NCI-H82 treated with DMSO at 0.1 percent for 48 hours (cell line): ENCODE data around the gene ELFN1.

Experiments used
- DNase-seq: peaks from one replicate; lab custom pipeline; 2025; ENCODE audit not compliant: unreplicated experiment; lab: John Stamatoyannopoulos, UW

Gene ELFN1

DNA sequence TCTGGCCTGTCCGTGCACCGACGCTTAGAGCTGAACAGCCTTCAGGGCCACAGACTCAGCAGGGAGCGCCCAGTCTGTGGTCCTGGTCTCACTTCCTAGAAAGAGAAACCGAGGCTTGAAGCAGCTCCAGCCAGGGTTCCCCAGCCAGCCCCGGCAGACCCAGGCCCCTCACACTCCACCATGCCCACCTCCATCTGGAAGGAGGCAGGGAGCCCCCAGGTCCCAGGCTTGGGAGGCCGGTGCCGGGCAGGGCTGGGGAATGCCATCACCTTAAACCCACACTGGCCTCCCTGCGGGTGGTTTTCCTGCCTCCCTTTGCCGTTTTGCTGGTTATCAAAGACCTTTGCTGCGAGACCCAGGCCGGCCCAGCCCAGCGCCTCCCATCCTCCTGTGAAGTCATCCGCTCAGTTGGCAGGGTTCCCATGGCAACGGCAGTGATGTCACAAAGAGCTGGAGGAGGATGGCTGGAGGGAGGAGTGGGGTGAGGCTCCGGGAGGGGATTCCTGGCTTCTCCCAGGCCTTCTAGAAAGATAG lies 24.0 kb downstream of the ELFN1 start:
- no peak for DNase-seq

DNA sequence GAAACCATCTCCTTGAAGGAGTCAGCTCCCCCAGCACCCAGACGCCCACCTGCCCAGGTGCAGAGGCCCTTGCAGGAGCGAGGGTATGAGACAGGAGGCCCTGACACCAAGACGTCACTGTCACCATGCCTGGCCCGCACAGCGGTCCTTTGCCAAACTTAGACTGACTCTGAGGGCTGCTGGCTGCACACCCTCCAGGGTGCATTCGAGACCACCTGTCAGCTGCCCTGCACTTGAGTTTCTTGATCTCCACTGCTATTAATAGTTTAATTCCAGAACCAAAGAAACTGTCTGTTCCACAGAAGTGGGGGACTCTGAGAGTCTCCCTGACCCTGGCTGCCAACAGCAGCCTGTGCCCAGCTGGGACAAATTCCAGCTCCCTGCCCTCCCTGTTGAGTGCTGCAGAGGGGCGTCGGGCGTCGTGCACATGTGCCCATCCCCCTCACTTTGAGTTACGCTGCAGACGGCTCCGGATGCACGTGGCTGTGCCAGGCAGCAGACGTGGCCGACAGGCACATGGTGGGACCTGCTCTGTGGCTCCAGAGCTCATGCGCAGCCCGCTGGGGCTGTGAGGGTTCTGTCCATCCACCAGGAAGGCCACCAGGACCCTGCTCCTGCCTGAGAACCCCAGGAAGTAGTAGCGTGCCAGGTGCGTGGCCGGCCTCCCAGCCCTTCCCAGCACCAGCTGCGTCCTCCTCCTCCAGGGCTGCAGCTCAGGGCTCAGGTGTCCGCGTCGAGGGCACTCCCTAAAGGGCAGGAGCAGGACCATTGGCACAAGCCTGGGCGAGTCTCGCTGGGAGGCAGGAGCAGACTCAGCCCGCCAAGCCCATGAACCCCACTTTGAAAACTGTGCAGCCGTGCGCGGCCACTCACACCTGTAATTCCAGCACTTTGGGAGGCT lies 24.8 kb downstream of the ELFN1 start:
- DNase-seq: no peak

DNA sequence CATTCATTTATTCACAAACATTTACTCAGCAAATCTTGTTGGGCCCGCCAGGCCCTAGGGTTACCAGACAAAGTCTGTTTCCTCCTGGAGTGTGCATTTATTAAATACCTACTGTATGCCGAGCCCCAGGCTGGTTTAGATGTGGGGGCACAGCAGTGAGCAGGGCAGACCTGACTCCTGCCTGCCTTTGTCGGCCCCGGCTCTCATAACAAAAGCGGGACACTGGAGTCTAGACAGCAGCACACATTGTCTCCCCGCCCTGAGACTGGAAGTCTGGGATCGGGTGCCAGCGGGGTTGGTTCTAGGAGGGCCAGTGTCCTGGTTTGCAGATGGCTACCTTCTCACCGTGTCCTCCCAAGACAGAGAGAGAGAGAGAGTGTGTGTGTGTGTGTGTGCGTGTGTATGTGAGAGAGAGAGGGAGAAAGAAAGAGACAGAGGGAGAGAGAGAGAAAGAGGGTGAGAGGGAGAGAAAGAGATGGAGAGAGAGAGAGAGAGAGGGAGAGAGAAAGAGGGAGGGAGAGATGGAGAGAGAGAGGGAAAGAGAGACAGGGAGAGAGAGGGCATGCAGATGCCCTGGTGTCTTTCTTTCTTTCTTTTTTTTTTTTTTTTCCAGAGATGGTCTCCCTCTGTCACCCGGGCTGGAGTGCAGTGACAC lies 25.9 kb downstream of the ELFN1 start:
- DNase-seq: no peak

DNA sequence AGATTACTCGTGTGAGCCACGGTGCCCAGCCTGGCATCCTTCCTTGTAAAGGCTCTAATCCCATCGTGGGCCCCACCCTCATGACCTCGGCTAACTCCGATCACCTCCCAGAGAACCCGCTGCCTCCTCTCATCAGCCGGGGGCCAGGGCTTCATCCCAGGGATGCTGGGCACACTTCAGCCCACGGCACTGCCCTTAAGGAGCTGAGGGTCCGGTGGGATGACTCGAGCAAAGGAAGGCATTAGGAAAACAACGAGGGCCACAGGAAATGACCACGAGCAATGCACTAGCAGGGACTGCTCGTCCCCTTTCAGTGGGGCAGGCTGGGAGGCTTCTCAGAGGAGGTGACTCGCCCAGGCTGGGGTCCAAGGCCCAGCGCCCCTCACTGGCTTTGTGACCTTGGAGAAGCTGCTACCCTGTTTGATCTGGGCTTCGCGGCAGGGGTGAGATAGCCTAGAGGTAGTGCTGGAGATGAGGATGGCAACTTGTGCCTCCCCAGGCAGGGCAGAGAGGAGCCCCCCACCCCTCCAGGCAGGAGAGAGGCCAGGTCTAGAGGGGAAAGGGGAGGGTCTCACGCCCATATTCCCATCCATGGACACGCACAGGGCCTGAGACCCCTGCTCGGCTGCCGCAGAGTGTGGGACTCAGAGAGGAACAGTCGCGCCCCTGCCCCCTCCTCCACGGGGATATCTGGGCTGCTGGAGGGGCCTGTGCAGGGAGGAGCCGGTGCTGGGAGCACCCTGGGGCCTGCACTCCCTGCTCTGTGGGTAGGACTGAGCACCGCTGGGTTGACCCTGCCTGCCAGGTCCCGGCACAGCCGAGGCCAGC lies 26.8 kb downstream of the ELFN1 start:
- DNase-seq: no peak

DNA sequence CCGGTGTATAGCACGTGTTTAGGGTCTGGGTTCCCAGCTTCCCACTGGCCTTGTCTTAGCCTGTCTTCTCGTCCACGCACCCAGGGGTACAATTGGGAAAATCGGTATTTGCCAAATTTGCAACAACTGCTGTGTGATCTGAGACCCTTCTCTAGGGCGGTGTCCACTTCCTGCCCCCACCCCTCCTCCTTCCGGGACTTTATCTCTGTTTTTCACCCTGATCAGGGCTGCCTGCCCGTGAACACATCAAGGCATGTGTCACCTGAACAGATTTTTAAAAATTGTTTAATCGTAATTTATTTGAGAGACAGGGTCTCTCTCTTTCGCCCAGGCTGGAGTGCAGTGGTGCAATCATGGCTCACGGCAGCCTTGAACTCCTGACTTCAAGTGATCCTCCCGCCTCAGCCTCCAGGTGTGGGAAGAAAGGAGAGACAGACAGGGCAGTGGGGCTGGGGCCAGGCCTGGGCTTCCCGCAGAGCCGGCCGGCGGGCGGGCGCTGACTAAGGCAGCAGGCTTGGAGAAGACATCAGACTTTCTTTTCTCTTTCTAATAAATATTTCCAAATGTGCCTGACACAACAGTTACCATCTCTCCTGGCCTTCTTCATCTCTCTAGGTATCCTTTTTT lies 27.5 kb downstream of the ELFN1 start:
- DNase-seq: no peak

DNA sequence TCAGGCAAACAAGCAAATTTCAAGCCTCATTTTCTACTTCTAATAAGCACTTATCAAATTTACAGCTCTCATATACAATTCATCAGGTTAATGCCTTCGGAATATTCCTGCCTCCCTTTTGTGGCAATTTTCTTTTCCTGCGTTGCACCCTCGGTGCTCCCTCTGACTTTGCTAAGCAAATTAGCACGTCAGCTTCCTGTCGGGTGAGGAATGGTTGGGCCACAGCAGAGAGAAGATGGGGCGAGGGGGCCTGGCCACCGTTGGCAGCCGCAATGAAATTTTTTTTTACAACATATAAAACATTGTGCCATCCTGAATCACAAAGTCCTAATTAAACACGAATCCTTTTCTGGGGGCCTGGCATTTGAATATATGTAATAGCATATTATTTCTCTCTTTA lies 28.1 kb downstream of the ELFN1 start:
- DNase-seq: no peak

DNA sequence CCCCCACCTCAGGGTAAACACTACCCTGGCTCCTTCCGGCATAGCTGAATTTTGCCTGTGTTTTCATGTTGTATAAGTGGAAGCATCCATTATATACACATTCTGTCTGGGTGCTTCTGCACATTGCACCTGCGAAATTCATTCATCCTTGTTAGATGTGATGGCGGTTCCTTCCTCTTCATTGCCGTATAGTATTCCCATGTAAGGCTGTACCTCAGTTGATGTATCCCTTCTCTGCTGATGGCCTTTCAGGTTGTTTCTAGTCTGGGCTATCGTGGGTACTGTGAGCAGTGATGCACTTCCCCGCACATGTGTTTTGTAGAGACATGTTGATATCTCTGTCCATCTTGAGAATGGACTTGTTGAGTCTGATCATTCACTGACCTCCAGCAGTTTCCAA lies 28.9 kb downstream of the ELFN1 start:
- DNase-seq: no peak

DNA sequence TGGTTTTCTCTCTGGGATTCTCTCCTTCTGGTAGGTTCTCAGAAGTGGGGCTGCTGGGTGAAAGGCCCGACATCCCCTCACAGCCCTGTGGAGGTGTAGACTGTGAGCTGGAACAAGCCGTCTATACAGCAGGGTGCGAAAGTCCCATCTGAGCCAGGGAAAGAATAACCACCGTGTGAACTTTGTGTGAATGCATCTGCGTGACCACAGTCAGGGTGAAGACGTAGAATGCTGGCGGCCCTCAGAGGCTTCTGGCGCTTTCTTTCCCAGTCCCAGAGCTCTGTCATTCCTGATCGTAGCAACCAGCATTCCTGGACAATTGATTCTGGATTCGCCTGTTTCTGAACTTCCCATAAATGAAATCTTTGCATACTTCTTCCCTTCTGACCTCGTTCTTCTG lies 30.0 kb downstream of the ELFN1 start:
- no peak for DNase-seq

DNA sequence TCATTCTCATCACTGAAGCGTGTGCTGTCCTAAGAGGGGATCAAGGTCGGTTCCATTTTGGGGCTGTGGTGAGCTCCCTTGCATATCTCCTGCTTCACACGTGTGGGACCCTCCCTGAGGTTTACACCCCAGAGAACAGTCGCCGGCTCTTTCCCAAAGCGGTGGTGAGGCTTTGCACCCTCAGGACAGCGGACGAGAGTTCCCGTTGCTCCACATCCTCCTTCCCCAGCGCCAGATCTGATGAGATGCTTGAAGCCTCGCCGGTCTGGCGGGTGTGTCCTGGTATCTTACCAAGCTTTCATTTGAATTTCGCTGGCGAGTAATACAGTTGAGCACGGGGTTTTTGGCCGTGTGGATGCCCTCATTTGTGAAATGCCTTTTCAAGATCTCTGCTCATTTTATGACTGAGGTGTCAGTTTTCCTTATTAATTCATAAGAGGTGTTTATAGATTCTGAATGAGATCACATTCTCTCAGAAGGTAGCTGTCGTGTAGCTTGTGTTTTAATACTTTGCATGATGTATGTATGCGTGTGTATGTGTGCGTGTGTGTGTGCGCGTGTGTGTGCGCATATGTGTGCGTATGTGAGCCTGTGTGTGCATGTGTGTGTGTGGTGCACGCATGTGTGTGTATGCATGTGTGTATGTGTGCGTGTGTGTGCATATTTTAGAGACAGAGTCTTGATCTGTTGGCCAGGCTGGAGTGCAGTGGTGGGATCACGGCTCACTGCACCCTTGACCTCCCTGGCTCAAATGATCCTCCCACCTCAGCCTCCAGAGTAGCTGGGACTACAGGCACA lies 30.7 kb downstream of the ELFN1 start:
- DNase-seq: no peak

DNA sequence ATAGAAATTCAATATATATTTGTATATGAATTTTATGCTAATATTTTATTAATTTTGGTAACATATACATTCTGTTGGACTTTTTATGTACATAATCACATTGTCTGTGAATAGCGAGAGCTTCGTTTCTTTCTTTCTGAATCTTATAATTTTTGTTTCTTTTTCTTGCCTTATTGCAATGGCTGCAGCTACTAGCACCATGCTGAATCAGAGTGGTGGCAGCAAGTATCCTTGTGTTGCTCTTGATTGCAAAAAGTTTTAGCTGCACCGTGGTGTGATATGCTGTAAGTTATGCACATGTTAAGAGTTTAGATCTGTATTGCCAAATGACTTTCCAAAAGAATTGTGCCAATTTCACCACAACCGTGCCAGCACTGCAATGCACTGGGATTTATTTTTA lies 32.6 kb downstream of the ELFN1 start:
- no peak for DNase-seq

DNA sequence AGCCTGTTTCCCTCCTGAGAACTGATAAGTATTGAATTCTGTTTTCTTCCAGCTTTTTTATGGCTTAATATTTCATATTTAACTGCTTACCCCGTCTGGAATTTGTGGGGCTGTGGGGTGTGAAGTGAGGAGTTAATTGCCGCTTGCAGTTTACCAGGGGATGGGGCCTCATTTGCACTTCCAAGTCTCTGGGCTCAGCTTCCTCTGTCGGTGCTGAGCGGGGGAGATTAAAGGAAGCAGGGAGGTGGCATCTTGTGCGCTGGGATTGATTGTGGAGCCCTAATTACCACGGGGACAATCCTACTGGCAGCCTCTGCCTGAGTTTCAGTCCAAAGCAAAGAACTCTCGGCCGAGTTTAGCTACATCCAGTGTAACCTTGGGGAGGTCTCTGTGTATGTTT lies 33.4 kb downstream of the ELFN1 start:
- peak; percentile 12 for DNase-seq

DNA sequence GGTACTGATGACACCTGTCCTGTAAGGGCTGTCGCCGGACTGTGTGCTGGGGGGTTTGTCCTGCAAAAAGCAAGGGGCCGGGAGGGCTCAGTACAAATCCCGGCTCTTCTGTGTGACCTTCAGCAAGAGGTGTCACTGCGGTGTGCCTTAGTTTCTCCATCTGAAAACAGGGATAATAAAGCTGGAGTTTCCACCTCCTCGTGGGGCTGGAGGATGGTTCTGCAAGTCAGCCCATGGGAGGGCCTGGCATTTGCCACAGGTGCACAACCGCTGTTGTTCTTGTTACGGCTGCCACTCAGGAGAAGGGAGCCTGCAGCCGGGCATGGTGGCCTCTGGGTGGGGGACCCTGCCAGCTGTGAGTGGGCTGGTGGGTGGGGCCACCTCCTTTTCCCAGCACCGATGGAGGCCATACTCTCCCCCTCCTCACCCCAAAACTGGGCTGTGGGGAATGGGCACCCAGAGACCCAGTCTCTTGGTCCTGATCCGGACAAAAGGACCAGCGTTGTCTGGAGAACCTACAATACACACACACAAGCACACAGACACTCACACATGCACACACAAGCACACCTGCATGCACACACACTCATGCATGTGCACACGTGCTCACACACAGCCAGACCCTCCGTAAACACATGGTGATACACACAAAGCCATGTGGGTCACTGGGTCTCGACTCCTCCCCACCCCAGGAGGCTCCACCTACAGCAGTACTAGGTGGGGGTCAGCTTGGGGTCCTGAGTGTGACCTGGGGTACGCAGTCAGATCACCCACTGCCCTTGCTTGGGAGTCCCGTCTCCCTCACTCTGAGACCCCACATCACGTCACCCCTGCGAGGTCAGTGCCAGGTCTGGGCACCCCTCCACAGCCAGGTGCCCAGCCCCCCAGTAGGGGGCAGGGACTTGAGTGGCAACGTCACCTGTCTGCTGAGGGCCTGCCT lies 34.1 kb downstream of the ELFN1 start:
- no peak for DNase-seq

DNA sequence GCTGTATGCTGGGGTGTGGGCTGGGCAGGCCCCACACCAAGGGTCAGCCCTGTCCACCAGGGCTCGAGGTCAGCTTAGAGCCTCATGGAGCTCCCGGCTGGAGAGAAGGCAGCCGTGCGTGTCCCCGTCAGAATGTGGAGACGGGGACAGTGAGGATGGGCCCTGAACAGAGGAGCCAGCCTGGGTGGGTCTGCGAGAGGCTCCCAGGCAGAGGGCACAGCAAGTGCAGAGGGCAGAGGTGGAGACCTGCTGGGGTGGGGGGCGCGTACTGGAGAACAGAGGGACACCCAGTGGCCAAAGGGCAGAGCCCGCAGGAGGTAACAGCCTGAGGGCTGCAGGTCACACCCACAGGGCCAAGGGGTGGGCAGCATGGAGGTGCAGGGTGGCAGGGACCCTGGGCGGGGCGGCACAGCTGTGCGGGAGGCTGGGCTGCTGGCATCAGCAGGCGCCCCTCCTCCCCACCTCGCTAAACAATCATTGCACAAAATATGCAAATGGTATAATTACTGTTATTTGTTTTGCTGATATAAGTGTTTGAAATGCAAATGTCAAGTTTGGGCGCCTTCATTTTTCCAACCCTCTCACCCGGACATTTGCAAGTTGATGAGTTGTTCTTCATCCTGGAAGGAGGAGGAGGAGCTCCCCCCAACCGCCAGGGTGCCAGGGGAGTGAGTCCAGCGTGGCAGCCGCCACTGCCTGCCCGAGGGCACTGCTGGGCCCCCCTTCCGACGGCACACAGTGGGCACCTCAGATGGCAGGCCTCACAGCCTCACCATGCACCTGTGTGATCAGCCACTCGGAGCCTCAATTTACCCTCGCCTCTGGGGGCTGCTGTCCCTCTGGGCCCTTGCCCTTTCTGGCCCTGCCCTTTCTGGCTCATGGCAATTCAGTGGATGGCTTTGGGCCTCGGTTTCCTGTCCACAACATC lies 35.0 kb downstream of the ELFN1 start:
- DNase-seq: no peak

DNA sequence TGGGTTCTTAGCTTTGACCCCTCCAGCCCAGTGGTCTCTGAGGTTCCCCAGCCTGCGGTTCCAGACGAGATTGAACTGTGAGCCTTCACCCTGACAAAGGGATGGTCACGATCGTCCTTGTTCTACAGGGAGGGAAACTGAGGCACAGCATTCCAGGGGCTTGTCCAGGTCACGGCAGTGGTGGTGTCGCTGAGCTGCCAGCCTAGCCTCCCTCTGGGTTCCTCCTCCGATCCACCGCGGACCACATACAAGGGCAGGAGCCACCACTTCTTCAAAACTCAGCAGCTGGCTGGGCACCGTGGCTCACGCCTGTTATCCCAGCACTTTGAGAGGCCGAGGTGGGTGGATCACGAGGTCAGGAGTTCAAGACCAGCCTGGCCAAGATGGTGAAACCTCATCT lies 35.8 kb downstream of the ELFN1 start:
- no peak for DNase-seq

DNA sequence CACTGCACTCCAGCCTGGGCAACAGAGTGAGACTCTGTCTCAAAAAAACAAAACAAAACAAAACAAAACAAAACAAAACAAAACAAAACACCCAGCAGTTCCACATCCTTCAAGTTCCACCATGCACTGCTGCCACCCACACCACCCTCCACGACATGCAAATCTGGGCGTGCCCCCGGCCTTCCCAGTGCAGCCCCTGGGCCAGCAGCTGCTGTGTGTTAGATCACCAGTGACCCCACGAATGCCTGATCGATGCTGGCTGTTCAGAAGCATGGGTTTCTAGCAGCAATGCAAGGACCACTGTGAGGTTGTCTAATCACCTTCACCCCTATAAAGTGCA lies 36.3 kb downstream of the ELFN1 start:
- no peak for DNase-seq

DNA sequence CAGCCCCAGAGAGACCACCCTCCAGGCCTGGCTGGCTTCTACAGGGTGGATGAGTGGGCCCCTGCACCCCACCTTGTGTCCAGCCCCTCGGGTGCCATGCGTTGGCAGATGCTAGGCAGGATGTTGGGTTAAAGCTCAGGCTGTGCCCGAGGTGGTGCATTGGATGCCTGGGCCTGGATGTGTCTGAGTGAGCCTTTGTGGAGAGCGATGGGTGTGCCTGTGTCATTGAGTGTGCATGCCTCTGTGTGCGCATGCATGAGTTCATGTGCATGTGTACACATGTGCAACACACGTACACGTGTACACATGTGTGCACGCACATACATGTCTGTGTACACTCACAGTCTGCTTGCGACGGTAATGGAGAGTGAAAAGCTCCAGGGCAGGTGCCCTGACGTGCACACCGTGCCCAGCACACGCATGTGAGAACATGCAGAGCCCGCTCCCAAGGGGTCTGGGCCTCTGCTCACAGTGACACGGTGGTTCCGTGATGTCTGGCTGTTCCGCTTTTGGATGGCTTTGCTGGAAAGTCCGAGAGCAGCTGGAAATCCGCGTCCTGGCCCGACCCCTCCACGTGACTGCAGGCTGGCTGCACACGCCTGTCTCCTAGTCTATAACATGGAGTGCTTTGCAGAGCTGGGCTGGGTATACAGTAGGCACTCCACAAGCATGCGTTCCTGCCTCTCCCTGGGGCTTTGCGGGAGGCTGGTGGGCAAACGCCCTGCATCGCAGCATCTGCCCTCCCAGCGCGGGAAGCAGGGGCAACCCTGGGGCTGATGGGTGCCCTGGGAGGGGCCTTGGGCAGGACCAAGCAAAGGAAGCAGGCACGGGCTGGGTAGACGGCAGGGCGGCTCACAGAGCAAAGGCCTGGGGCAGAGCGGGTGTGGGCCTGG lies 36.9 kb downstream of the ELFN1 start:
- DNase-seq: no peak
